Keratinocyte (primary cell): ENCODE measurements around the gene ALKBH5.

Source experiments
- EZH2 ChIP-seq: IDR thresholded peaks from one replicate; pipeline ENCODE4 v1.6.1; 2012; ENCODE audit warnings: inconsistent platforms, mild to moderate bottlenecking, low read length, moderate library complexity
- TF ChIP-seq, protein P1 (sequence below), 3 experiments: IDR thresholded peaks in 1 of 3; conservative IDR thresholded peaks in 1 of 3; optimal IDR thresholded peaks in 1 of 3; 2 replicates in 2 of 3; 3 replicates in 1 of 3; pipeline versions ENCODE3 to v1.5.1; 2011; ENCODE audit warnings: low read length in 3 of 3, mild to moderate bottlenecking in 3 of 3, moderate library complexity in 2 of 3, control low read depth in 1 of 3, inconsistent platforms in 1 of 3; ENCODE audit not compliant: insufficient read depth in 2 of 3; ENCODE audit errors: extremely low read depth in 1 of 3

DNA sequence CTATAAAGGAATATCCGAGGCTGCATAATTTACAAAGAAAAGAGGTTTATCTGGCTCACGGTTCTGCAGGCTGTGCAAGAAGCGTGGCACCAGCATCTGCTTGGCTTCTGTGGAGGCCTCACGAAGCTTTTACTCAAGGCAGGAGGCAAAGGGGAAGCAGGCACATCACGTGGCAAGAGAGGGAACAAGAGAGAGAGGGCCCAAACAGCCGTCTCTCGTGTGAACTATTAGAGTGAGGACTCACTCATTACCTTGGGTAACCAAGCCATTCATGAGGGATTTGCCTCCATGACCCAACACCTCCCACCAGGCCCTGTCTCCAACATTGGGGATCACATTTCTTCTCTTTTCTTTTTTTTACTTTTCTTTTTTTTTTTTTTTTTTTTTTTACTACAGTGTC lies 7.5 kb upstream of the ALKBH5 start:
- TF ChIP-seq, protein P1, sequence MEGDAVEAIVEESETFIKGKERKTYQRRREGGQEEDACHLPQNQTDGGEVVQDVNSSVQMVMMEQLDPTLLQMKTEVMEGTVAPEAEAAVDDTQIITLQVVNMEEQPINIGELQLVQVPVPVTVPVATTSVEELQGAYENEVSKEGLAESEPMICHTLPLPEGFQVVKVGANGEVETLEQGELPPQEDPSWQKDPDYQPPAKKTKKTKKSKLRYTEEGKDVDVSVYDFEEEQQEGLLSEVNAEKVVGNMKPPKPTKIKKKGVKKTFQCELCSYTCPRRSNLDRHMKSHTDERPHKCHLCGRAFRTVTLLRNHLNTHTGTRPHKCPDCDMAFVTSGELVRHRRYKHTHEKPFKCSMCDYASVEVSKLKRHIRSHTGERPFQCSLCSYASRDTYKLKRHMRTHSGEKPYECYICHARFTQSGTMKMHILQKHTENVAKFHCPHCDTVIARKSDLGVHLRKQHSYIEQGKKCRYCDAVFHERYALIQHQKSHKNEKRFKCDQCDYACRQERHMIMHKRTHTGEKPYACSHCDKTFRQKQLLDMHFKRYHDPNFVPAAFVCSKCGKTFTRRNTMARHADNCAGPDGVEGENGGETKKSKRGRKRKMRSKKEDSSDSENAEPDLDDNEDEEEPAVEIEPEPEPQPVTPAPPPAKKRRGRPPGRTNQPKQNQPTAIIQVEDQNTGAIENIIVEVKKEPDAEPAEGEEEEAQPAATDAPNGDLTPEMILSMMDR (optimal IDR thresholded peaks at IDR 0.05 in 1 of 3, IDR thresholded peaks at IDR 0.05 in 1 of 3, conservative IDR thresholded peaks at IDR 0.05 in 1 of 3; ENCODE audit: extremely low read depth in 1 of 3, insufficient read depth in 2 of 3, low read length in 3 of 3) = no peak
- TF ChIP-seq EZH2 = no peak
